DMS53 (cell line): ENCODE results near the gene TEX22.
A peak's percentile ranks its signal among the peaks of the same experiment; 100 is the strongest.

Experiments
- DNase-seq: peaks from one replicate; lab custom pipeline; 2025; lab: John Stamatoyannopoulos, UW

TEX22 gene

DNA sequence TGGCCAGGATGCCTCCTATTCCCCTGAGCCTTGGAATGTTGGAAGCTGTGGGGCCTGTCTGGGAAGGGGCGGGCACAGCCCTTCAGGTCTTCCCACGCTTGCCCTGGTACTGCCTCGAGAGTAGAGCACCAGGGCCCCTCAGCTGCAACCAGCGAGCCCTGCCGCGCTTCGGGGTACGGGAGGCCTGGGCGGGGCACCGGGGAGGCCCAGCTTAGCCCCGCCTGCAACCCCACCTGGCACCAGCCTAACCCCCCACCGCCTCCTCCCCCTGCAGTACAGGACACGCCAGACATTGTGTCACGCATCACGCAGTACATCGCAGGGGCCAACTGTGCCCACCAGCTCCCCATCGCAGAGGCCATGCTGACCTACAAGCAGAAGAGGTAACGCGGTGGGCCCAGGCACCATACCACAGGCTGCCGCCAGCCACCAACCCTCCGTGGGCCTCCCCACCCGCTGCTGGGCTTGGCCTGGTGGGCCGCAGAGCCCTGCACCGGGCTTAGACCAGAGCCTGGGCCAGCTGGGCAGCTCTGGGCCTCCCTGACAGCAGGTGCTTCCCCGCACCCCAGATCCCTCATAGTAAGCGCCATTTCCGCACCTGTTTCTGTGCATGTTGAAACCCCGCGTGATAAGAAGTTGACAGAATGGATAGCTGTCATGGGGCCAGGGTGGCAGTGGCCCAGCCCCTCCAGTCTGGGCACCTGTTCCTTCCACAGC lies 13.6 kb upstream of the TEX22 start:
- DNase-seq = no peak

DNA sequence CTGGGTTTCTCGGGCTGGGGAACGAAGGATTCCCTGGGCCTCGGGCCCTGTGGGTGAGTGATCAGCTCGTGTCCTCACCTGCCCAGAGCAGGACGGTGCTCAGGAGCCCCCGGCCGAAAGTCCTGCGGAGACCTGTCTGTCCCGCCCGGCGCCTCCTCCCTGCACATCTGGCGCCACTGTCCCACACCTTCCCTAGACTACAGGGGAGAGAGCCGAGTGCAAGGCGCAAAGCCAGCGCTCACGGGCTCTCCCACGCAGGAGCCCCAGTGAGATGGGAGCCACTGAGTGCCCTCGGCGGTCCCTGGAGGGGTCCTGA lies 13.1 kb upstream of the TEX22 start:
- DNase-seq = no peak

DNA sequence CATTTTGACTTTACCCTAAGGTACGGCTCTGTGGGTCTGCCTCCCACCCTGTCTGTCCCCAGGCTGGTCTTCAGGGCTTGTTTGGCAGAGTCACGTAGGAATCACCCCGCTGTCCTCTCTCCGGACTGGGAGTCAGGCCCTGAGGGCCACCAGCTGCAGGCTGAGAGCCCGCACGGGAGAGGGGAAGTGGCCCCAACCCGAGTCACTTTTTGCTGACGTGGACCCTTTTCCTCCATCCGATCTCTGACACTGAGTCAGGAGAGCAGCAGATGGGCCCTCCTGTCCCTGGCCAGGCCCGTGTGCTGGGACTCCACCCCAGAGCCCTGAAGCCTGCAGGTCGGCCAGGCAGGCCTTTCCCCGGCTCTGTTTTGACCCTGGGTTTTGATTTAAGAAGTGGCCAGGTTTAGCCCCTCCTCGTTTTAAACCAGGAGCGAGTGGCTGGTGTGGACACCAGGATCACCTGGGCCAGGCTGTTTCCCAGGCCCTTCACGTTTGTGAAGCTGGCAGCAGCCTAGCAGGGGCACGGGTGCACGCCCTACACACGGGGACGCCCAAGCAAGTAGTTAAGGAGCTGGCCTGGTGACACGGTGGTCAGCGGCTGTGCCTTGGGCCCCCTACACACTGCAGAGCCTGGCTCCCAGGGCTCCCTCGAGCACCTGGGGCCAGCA lies 12.5 kb upstream of the TEX22 start:
- no peak for DNase-seq

DNA sequence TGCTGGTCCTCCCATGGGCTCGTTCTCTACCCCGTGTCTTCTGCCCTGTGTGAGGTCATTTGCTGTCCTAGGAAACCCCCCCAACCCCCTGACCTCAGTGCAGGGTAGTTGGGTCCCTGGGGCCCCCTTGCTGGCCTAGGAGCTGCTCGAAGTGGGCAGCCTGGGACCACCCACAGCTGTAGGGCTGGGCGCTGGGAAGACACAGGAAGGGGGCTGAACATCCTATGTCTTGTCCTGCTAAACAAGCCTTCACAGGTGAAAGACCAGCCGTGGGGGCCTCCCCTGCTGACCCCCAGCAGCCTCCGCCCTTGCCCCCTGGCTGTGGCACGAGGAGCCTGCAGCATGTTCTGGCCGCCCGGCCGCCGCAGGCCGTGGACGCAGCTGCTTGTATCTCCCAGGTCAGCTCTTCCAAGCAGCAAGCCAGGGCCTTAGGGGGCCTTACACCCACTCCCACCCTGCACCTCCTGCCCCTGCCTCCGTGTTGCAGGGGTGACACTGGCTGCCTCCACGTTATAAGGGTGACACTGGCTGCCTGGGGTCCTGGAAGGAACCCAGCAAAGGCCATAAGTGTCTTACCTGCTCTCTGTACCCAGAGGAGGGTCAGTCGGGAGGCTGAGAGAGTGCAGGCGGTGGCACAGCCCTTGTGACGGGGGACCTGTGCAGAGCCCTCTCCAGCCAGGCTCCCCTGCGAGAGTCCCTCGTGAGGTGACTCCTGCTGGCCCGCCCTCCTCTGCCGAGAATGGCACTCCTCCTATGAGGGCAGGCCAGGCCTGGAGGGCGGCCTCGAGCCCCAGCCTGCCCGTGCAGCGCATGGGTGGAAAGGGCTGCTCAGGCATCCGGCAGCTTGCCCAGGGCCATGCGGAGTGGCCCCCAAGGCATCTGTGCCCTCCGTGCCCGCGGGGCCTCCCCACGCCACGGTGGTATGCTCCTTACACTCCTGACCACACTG lies 11.5 kb upstream of the TEX22 start:
- no peak for DNase-seq

DNA sequence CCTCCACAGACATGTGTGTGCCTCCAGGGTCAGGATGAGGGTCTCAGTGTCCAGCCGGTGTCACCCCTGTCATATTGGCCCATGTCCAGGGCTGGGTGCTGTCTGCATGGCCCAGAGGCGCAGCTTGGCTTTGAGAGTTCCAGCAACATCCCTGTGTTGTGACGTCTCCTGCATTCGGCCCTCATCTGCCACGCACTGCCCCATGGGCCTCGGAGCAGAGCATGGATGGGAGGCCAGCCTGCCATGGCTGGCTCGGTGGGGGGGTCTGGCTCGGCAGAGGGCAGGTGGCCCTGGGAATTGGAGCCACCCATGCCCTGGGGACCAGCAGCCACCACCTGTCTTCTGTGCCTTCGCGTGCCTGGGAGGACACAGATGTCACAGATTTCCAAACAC lies 10.8 kb upstream of the TEX22 start:
- no peak for DNase-seq

DNA sequence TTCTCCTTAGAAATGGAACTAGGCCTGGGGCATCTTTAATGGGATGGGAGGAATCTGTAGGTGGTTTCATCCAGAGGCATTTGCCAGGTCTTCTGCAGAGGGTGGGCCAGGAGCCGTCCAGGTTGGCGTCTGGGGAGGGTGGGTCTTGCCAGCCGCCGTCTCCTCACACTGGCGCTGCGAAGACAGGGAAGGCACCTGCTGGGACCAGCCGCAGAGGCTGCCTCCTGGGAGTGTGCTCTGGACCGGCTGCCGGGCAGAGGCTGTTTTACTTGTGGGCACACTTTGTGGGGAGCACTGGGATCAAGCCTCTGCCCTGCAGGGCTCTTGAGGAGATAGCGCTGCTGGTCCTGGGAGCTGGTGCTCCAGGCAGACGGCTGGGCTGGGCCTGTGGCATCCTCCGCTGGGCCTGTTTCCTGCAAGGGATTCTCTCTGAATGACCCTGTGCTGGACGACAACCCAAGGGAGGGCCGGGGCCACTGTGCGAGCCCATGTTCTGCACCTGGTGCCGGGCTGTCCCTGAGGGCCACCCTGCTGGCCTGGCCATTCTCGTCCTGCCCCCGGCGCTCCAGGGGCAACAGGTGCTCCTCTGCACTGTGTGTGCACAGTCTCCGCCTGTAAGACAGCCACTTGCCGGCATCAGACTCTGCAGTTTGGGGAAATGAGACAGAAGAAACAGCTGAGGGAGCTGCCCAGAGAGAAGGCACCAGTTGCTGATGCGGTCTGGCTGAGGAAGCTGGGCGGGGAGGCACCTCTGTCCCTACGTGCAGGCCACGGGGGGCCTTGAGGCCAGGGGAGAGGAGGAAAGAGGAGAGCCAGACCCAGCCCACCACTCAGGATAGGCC lies 10.0 kb upstream of the TEX22 start:
- no peak for DNase-seq

DNA sequence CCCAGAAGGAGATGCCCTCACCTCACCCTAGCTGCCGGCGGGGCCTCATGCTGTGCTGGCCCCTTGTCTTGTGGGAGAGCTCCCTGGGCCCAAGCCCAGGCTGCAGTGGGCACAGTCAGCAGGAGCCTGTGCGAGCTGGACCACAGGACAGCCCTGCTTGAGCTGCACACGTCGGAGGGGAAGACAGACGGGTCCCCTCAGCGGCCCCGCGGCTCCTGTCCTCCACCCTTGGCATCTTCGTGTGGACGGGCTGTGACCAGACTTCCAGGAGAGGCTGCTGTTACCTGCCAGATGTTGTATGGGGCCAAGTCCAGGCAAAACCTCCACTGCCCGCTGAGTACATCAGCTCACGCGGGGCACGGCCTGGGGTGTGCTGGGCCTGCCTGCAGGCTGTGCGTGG lies 9.4 kb upstream of the TEX22 start:
- no peak for DNase-seq

DNA sequence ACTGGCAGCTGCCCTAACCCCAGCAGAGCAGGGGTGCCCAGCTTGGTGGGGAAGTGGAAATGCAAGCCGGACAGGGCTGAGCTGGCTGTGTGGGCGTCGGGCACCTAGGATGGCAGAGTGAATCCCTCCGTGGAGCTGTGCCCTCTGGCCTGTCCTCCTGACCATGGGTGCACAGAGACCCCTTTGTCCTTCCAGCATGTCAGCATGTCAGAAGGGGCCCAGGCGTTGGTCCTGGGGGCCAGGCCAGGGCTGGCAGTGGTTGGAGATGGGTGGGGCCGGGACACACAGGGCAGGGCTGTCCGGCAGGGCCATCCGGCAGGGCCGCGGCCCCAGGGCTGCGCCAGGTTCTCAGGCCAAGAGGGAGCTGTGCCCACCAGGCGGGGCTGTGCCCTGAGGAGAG lies 8.8 kb upstream of the TEX22 start:
- DNase-seq = no peak

DNA sequence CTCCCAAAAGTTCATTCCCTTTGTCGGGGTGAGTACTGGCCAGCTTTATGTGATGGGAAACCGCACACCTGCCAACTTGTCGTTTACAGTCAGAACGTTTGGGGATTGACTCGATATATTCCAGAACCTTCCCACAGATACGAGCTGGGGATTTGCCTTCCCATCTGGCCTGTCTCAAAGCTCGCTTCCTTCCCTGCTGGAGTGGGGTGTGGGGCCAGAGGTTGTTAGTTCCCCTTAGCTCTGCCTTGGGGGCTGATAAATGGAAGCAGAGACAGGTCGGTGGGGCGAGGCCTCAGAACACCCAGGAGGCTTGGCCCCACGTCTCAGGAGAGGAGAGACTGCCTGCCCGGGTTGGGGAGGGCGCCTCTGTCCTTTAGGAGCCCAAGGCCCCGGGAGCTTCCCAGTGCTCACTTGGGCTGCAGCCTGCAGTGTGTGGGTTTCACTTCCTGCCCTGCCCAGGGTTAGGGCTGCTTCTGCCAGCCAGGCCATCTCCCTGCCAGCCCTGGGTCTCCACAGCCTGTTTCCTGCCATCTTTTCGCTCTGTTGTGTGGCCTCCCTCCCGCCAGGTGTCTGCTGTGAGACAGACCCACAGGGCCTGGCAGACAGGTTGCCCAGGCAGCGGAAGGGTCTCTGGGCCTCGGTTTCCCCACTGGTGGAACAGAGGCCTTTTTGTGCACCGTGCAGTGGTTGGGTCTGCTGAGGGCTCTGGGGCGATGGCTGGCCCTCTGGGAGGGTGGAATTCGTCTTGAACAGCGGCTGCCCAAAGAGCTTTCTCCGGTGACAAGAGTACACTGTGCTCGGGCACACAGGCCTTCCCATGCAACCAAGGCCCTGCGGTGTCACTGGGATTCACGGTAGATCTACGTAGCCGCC lies 8.1 kb upstream of the TEX22 start:
- DNase-seq = no peak

DNA sequence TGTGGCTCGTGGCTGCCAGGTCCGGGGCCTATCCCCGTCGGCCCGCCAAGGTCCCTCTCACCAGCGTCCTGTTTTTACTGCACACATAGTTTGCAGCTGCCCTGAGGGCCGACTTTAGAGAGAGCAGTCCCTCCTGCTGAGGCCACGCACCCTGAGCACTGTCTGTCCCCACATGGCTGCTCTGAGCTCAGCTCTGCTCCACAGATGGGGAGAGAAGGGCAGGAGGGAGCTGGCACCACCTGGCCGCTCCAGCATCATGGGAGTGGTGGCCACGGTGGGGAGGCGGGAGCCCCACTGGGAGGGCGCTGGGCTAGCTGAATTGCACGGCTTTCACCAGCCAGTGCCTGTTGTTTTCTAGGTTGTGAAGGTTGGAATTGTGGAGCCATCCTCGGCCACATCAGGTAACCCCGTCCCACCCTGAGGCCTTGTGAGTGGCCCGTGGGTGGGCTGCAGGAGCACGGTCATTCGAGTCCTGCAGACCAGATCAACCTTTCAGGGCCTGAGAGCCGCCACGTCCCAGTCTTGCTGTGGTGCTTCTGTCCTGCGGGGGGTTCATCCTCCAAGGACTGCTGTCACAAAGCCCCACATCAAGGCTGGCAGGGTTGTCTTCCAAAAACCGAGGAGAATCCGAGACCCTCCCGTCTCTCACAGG lies 7.4 kb upstream of the TEX22 start:
- no peak for DNase-seq

DNA sequence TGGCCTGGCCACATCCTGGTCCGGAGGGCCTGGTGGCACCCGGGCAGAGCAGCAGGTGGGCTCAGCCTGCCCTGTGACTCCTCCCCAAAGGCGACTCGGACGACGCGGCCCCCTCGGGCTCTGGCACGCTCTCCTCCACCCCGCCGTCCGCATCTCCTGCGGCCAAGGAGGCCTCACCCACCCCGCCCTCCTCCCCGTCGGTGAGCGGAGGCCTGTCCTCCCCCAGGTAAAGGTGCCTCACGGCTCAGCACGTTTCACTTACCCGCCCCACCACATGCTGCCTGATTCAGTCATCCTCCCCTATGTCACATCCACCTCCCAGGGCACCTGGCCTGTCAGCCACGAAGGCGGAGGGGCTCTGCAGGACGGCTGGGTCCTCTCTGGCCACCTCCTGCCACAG lies 6.8 kb upstream of the TEX22 start:
- no peak for DNase-seq

DNA sequence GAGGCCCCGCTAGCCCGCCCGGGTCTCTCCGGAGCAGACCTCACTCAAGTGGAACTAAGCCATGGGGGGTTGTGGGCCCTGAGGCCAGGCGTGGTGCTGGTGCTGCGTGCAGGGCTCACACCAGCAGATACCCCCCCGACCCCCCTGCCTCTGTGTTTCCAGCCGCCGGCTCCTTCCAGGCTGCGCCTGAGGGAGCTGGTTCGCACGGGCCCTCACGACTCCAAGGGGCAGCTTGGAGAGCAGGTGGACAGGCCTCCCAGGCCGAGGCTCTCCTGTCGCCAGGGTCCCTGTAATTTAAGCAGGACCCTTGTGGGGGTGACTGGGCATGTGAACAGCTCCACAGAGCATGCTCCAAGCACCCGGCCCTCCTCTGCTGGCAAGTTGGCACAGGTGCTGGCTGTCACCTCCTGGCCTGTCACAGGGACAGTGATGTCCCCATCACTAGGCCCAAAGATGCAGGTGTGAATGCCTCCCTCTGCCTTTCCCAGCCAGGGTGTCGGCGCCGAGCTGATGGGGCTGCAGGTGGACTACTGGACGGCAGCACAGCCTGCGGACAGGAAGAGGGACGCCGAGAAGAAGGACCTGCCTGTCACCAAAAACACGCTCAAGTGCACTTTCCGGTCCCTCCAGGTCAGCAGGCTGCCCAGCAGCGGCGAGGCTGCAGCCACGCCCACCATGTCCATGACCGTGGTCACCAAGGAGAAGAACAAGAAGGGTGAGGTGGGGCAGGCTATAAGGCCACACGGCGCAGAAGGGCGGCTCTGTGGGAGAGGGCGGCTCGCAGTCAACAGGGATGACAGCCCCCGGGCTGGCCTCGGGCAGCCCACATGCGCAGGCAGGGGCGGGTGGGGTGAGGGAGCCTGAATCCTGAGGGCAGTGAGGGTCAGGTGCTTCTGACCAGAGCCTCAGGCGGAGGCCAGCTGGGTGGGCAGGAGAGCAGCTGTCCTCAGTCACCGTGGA lies 5.9 kb upstream of the TEX22 start:
- DNase-seq = no peak

DNA sequence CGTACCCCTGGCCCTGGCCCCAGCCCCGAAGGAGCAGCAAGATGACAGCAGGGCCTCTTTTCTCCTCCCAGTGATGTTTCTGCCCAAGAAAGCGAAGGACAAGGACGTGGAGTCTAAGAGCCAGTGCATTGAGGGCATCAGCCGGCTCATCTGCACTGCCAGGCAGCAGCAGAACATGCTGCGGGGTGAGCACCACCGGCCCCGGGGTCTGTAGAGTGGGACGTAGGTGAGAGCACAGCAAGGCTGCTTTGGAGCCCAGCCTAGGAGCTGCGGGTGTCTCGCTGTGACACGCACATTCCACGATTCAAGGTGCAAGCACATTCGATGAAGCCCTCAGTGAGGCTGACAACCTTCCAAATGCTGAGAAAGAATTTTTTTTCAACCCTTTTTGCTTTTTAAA lies 5.2 kb upstream of the TEX22 start:
- no peak for DNase-seq

DNA sequence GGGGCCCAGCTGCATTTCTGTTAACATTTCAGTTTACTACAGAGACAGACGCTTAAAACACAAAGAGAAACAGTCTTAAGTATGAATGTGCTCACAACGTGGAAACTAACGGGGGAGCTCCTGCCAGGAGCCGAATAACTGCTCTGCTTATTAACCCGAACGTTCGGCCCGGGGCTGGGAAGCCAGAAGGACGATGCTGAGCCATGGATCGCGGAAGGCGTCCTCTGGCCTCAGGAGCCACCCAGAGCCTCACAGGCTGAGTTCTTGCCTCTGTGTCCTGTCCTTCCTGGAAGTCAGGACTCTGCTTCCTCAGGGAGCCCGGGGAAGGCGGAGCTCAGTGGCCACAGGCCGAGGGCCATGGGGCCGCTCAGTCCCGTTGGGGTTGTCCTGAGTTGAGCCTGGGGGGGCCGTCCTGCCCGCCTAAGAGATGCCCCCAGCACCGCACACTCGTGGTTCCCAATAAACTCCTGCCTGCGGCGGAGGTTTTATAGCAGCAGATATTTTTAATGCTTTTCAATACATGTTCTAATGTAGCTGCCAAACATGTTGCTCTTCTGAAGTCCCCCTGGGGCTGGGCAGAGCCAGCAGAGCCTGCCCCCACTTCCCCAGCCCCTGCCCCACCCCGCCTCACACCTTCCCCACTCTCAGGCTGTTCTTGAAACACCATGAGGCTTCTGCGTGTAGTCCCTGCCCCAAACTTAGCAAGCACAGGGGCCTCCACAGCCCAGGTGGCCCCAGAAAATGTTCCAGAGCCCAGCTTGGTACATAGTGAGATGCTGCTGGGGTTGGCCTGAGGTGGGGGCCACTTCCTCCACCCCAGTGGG lies 3.4 kb upstream of the TEX22 start:
- DNase-seq = no peak

DNA sequence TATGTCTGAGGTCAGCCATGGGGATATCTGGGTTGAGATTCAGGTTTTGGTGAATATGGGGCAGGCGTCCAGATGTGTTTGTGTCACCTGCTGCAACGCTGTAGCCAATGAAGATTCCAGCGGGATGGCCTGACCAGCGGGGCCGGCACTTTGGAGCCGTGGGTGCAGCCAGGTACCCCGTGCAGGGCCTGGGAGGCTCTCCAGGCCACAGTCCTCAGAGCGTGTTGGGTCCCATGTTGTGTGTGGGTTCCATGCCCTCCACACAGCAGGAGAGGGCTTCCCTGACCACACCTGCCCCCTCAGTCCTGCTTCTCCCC lies 2.8 kb upstream of the TEX22 start:
- DNase-seq = no peak

DNA sequence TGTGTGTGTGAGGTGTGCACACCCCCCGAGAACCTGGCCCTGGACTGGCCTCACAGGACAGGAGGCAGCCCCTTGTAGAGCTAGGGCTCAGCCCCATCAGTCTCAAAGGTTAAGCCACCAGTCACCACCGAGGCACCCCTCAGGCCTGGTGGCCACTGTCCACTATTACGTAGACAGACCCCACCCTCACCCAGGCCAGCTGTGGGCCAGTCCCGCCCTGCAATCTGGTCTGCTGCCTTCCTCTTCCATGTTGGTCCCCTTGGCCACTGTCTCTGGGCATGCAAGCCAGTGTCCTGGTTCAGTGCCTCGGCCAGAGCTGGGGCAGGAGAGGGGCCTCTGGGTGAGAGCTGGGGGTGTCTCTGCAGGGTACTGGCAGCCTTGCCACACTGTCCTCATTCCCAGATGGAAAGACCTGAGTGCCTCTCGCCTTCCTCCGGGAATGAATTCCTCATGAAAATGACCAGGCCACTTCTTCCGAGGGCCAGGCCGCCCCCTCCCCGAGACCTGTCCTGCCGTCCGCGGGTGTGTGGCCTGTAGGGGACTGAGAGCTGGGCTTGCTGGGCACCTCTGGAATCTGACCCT lies 897 bp upstream of the TEX22 start:
- peak; percentile 51 for DNase-seq

DNA sequence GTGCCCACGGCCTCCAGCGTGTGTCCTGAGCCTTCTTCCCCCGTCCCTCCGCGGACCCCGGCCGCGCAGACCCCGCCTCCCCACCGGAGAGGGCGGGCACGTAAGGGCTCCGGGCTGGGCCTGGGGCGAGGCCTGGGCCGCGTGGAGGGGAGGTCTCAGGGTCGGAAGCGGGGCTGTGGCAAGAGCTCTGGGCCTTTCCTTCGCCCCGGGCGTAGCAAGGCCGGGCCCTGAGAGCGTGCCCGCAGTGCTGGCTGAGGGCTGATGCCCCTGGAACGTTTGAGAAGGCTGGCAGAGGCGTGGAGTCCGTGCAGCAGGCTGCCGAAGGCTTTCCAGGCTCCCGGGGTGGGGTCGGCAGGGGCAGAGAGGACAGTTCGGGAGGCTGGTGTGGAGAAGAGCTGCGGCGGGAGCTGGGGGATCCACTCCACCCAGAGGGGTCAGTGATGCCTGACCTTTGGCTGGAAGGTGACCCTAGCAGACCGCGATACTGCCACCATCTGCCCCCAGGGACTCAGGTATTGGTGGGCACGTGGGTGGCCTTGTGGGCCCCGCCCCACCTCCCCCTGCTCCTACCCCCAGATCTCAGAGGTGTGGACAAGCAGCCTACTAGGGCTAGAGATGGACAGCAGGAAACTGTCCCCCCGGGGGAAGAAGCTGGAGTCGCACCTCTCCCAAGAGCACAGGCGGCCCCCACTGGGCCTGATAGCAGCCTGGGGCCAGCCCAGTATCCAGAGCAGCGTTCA lies 558 bp downstream of the TEX22 start:
- DNase-seq = peak; percentile 69

DNA sequence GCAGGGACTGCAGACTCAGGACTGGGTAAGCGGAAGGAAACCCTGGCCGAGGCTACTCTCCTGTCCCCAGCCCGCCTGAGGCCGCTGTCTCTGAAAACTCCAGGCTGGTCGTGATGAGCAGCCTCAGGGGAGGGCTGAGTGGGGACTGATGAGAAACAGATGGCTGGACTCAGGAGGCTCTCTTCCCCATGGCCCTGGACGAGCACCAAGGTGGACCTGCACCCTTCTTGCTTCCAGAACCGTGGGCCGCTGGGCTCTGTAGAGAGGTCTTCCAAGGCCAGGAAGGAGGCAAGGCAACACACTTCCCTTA lies 1.1 kb downstream of the TEX22 start:
- no peak for DNase-seq
